K562 (cell line): ENCODE measurements around the gene USP35. TPM values are rescaled to one million over a fixed set of nuclear protein-coding genes. Genes with fewer than 3 reads are reported as not detected.

ENCODE experiments used
- BHLHE40 ChIP-seq: IDR thresholded peaks from 2 replicates; pipeline ENCODE4 v1.6.1; 2011; ENCODE audit warnings: low read length, improper control_type of control experiment
- CBX1 ChIP-seq: sonication (generic); IDR thresholded peaks from 2 replicates; pipeline ENCODE4 v1.6.1; 2016; ENCODE audit warnings: antibody characterized with exemption, low read depth, mild to moderate bottlenecking
- GATA2 ChIP-seq: sonication (generic); formaldehyde crosslinking; IDR thresholded peaks from 2 replicates; pipeline ENCODE4 v1.4.0; 2020; ENCODE audit warnings: mild to moderate bottlenecking, missing genetic modification reagents
- HOXB6 ChIP-seq: fragments of 250-450 bp; sonication (Bioruptor Pico); IDR thresholded peaks from 2 replicates; pipeline ENCODE4 v1.5.1; 2022; ENCODE audit warnings: mild to moderate bottlenecking, borderline replicate concordance
- JUN ChIP-seq, 2 experiments: sonication (generic) in 1 of 2; formaldehyde crosslinking in 1 of 2; IDR thresholded peaks; 2 replicates each; pipeline versions ENCODE4 v1.6.1 to v1.8.0; 2012 to 2022; ENCODE audit warnings: borderline replicate concordance in 2 of 2, mild to moderate bottlenecking in 2 of 2, improper control_type of control experiment in 1 of 2, low read depth in 1 of 2, low read length in 1 of 2, missing genetic modification reagents in 1 of 2
- KLF6 ChIP-seq: fragments of 250-450 bp; sonication (Bioruptor Pico); IDR thresholded peaks from 2 replicates; pipeline ENCODE4 v1.4.0; 2020; ENCODE audit warnings: mild to moderate bottlenecking, moderate library complexity, borderline replicate concordance
- LEF1 ChIP-seq: fragments of 450-650 bp; IDR thresholded peaks from 2 replicates; pipeline ENCODE4 v1.6.1; 2016; ENCODE audit warnings: mild to moderate bottlenecking
- MECOM ChIP-seq: fragments of 250-450 bp; sonication (Bioruptor Pico); IDR thresholded peaks from 2 replicates; pipeline ENCODE4 v1.8.0; 2022; ENCODE audit warnings: inconsistent platforms
- RFX1 ChIP-seq: fragments of 450-650 bp; IDR thresholded peaks from 2 replicates; pipeline ENCODE4 v1.6.1; 2016; ENCODE audit warnings: mild to moderate bottlenecking, moderate library complexity
- SMARCE1 ChIP-seq: fragments of 450-650 bp; IDR thresholded peaks from 2 replicates; pipeline ENCODE4 v1.7.1; 2016; ENCODE audit warnings: mild to moderate bottlenecking
- ZNF174 ChIP-seq: fragments of 250-450 bp; sonication (Bioruptor Pico); IDR thresholded peaks from 2 replicates; pipeline ENCODE4 v1.4.0; 2020; ENCODE audit warnings: mild to moderate bottlenecking
- ZNF212 ChIP-seq: fragments of 450-650 bp; formaldehyde crosslinking; IDR thresholded peaks from 2 replicates; pipeline ENCODE4 v1.4.0; 2020; ENCODE audit warnings: mild to moderate bottlenecking
- ZNF3 ChIP-seq: fragments of 250-450 bp; sonication (Bioruptor Pico); IDR thresholded peaks from 2 replicates; pipeline ENCODE4 v1.5.0; 2021; ENCODE audit warnings: mild to moderate bottlenecking, moderate library complexity
- polyA plus RNA-seq, 8 experiments: library from polyadenylated mRNA; depleted of rRNA in 4 of 8; stranded (reverse) in 5 of 8; unstranded in 3 of 8; fragments of >200 nt; fragmentation: Nextera tagmentation in 2 of 8; fragmentation: Illumina TruSeq in 1 of 8; extraction: Ambion mirVana in 2 of 8; extraction: Trizol in 1 of 8; gene quantifications; 2 replicates each; pipeline versions ENCODE4 v1.2.1 to v1.2.3, GENCODE V29; 2011 to 2014; ENCODE audit warnings: inconsistent platforms in 1 of 8, missing spikeins in 1 of 8
- total RNA-seq, 7 experiments: library from RNA; depleted of rRNA in 6 of 7; stranded (reverse); fragments of >200 nt in 6 of 7; fragmentation: Illumina TruSeq in 2 of 7; extraction: Trizol in 2 of 7; gene quantifications; 2 replicates each; pipeline versions ENCODE4 v1.2.1 to v1.2.3, GENCODE V29; 2011 to 2021; ENCODE audit warnings: low replicate concordance in 1 of 7
- TF ChIP-seq, protein P1 (sequence below): fragments of 450-650 bp; IDR thresholded peaks from 2 replicates; pipeline ENCODE4 v1.6.1; 2016; ENCODE audit warnings: mild to moderate bottlenecking, moderate library complexity
- TF ChIP-seq, protein P2 (sequence below), 2 experiments: fragments of 200-800 bp in 1 of 2; sonication (Bioruptor generic) in 1 of 2; sonication (generic) in 1 of 2; formaldehyde crosslinking in 1 of 2; IDR thresholded peaks in 1 of 2; conservative IDR thresholded peaks in 1 of 2; 2 replicates each; pipeline versions ENCODE4 v1.5.0 to v1.6.1; 2016 to 2020; ENCODE audit warnings: missing compliant biosample characterization in 1 of 2, missing genetic modification characterization in 1 of 2, missing genetic modification reagents in 1 of 2

Gene USP35
- total and polyA plus RNA-seq, 9 of the 15 experiments (the other 6 are each of a cell fraction or from before 2014, with no cell fraction given): 0.01 to 4.8 (median 3.6) TPM

GRCh38 chr11:78230161-78230877 lies 41.6 kb downstream of the USP35 start (continued):
- TF ChIP-seq, protein P1, sequence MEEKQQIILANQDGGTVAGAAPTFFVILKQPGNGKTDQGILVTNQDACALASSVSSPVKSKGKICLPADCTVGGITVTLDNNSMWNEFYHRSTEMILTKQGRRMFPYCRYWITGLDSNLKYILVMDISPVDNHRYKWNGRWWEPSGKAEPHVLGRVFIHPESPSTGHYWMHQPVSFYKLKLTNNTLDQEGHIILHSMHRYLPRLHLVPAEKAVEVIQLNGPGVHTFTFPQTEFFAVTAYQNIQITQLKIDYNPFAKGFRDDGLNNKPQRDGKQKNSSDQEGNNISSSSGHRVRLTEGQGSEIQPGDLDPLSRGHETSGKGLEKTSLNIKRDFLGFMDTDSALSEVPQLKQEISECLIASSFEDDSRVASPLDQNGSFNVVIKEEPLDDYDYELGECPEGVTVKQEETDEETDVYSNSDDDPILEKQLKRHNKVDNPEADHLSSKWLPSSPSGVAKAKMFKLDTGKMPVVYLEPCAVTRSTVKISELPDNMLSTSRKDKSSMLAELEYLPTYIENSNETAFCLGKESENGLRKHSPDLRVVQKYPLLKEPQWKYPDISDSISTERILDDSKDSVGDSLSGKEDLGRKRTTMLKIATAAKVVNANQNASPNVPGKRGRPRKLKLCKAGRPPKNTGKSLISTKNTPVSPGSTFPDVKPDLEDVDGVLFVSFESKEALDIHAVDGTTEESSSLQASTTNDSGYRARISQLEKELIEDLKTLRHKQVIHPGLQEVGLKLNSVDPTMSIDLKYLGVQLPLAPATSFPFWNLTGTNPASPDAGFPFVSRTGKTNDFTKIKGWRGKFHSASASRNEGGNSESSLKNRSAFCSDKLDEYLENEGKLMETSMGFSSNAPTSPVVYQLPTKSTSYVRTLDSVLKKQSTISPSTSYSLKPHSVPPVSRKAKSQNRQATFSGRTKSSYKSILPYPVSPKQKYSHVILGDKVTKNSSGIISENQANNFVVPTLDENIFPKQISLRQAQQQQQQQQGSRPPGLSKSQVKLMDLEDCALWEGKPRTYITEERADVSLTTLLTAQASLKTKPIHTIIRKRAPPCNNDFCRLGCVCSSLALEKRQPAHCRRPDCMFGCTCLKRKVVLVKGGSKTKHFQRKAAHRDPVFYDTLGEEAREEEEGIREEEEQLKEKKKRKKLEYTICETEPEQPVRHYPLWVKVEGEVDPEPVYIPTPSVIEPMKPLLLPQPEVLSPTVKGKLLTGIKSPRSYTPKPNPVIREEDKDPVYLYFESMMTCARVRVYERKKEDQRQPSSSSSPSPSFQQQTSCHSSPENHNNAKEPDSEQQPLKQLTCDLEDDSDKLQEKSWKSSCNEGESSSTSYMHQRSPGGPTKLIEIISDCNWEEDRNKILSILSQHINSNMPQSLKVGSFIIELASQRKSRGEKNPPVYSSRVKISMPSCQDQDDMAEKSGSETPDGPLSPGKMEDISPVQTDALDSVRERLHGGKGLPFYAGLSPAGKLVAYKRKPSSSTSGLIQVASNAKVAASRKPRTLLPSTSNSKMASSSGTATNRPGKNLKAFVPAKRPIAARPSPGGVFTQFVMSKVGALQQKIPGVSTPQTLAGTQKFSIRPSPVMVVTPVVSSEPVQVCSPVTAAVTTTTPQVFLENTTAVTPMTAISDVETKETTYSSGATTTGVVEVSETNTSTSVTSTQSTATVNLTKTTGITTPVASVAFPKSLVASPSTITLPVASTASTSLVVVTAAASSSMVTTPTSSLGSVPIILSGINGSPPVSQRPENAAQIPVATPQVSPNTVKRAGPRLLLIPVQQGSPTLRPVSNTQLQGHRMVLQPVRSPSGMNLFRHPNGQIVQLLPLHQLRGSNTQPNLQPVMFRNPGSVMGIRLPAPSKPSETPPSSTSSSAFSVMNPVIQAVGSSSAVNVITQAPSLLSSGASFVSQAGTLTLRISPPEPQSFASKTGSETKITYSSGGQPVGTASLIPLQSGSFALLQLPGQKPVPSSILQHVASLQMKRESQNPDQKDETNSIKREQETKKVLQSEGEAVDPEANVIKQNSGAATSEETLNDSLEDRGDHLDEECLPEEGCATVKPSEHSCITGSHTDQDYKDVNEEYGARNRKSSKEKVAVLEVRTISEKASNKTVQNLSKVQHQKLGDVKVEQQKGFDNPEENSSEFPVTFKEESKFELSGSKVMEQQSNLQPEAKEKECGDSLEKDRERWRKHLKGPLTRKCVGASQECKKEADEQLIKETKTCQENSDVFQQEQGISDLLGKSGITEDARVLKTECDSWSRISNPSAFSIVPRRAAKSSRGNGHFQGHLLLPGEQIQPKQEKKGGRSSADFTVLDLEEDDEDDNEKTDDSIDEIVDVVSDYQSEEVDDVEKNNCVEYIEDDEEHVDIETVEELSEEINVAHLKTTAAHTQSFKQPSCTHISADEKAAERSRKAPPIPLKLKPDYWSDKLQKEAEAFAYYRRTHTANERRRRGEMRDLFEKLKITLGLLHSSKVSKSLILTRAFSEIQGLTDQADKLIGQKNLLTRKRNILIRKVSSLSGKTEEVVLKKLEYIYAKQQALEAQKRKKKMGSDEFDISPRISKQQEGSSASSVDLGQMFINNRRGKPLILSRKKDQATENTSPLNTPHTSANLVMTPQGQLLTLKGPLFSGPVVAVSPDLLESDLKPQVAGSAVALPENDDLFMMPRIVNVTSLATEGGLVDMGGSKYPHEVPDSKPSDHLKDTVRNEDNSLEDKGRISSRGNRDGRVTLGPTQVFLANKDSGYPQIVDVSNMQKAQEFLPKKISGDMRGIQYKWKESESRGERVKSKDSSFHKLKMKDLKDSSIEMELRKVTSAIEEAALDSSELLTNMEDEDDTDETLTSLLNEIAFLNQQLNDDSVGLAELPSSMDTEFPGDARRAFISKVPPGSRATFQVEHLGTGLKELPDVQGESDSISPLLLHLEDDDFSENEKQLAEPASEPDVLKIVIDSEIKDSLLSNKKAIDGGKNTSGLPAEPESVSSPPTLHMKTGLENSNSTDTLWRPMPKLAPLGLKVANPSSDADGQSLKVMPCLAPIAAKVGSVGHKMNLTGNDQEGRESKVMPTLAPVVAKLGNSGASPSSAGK: peak; percentile 57
- TF ChIP-seq JUN (IDR thresholded peaks at IDR 0.05; ENCODE audit: borderline replicate concordance, low read depth, low read length) (no peak), JUN (CRISPR knock-in tag; IDR thresholded peaks at IDR 0.05; ENCODE audit: borderline replicate concordance) (no peak), MECOM (CRISPR knock-in tag) (0 out of 2 replicates have a peak, but pooled peaks have one; percentile 9), HOXB6 (CRISPR knock-in tag) (no peak), ZNF3 (no peak), ZNF212 (CRISPR knock-in tag) (no peak), CBX1 (no peak), LEF1 (no peak), BHLHE40 (no peak), KLF6 (CRISPR knock-in tag) (no peak), SMARCE1 (no peak), RFX1 (peak; percentile 52), GATA2 (no peak), ZNF174 (CRISPR knock-in tag) (no peak)
- TF ChIP-seq, protein P2, sequence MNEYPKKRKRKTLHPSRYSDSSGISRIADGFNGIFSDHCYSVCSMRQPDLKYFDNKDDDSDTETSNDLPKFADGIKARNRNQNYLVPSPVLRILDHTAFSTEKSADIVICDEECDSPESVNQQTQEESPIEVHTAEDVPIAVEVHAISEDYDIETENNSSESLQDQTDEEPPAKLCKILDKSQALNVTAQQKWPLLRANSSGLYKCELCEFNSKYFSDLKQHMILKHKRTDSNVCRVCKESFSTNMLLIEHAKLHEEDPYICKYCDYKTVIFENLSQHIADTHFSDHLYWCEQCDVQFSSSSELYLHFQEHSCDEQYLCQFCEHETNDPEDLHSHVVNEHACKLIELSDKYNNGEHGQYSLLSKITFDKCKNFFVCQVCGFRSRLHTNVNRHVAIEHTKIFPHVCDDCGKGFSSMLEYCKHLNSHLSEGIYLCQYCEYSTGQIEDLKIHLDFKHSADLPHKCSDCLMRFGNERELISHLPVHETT (CRISPR knock-in tag; conservative IDR thresholded peaks at IDR 0.05 in 1 of 2, IDR thresholded peaks at IDR 0.05 in 1 of 2): no peak
